HUDEP-2 (cell line): ENCODE data around the gene SPAG6.
A peak's percentile ranks its signal among the peaks of the same experiment; 100 is the strongest.

ENCODE experiments used
- DNase-seq, 76 experiments: peaks; one replicate each; lab custom pipeline; 2025; ENCODE audit not compliant: unreplicated experiment in 76 of 76; lab: John Stamatoyannopoulos, UW

The SPAG6 gene

DNA sequence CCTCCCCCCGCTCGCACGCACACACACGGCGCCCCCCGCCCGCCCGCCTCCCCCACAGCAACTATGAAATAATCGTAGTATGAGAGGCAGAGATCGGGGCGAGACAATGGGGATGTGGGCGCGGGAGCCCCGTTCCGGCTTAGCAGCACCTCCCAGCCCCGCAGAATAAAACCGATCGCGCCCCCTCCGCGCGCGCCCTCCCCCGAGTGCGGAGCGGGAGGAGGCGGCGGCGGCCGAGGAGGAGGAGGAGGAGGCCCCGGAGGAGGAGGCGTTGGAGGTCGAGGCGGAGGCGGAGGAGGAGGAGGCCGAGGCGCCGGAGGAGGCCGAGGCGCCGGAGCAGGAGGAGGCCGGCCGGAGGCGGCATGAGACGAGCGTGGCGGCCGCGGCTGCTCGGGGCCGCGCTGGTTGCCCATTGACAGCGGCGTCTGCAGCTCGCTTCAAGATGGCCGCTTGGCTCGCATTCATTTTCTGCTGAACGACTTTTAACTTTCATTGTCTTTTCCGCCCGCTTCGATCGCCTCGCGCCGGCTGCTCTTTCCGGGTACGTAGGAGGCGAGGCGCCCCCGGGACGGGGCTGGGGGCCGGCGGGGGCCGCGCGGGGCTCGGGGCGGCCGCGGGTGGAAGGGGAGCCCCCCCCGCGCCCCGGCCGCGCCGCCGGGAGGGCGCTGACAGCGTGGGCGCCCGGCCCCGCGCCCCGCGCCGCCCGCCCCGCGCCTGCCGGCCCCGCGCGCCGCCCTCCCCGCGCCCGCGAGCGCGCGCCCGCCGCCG, 24.0 kb upstream of the SPAG6 start:
- peak in 67 of 76 experiments; percentile 16 to 77 (median 63) for DNase-seq

DNA sequence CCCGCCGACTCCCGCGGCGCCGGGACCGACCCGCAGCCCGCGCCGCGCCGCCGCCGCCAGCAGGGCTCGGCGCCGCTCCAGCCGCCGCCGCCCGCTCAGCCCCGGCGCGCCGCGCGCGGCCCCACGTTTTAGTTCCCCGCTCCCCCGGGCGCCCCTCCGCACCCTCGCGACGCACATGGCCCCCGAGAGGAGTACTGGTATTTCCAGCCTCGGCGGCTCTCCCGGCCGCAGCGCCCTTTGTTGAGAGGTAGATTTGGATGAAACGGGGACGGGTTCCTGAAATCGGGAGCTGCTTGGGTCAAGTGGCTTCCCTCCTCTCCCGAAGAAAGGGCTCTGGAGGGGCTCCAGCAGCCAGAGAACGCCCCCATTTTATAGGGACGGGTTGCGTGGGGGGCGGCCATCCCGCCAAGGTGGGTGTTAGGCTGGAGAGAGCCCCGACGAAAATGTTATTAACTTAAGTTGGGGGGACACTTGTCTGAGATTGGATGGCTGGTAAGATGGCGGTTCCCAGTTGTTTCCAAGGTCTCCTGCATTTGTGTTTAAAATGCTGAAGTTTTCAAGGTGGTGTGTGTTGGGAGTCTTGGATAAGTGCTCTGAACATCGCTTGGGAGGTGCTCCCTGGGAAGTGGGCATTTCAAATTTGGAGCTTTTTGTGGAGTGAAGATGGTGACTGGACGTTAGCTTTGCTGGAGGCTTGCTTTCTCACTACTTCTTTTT, 23.2 kb upstream of the SPAG6 start:
- DNase-seq, result peak in 3 of 76 experiments; percentile 8 to 27 (median 23)

DNA sequence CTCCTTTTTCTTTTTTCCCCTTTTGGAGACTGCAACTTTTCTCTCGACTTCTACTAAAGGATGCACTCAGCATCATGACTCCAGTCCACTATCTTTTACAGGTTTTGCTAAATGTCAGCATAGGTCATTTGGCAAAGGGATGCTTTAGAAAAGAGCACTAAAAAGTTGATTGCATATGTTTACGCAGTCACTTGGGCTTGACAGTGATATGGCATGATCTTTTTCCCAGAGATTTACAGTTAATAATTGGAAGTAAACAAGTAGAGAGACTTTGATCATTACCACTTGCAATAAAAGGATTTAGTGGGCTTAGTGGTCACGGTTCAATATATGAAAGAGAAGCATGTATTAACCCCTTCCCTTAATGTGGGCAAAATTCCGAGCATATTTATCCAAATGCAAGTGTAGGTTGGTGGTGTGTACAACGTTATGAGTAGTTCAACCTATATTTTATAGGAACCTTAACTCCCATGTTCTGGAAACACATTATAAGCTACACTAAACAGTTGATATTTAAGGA, 22.6 kb upstream of the SPAG6 start:
- DNase-seq, result no peak

DNA sequence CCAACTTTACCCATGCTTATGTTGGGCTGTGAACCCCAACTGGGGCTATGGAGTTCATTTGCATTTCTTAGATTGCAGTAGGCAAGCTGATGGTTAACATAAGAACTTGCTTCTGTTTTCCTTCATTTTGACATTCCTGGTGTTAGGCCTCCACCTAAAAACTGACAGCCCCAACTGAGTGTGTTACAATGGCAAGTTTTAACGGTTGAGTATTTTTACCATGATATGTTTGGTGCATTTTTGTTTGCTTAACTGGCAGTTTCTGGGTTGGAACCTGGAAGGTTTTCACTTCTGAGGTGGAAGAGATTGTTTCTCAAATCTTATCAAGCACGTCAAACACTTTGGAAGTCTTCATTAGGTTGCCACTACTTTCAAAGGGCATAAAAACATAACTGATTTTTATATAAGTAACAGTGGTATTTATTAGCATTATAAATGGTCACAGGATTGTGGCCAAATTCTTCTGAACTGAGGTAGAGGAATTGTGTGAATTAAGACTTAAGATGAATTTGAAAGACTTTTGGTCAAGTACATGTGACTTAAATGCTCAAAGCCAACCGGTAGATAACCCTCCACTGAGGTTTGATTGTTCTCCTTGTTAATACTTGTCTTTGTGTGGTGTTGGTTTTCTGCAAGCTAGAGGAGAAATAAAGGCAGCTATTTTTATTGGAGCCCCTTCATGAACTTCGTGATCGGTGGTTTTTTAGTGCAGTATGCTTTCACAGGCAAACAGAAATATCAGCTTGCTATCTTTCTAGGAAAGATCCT, 21.6 kb upstream of the SPAG6 start:
- DNase-seq, result no peak

DNA sequence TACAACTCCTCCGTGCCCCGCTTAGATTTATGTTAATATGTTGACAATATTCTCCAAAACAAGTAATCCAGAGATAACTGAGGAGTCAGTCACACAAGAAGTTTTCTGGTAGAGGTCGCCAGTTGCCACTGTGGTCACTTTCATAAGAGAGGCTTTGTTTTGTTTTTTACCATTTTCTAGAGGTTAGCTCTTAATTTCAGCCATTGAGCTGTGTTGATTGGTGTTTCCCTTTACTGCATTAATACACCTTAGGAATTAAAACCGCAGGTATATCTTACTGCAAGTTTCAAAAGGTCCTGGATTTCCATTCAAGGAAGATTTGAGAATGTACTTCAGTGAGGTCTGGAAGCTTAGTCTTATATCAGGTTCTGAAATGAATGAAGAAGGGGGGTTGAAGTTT, 20.9 kb upstream of the SPAG6 start:
- DNase-seq, result no peak

DNA sequence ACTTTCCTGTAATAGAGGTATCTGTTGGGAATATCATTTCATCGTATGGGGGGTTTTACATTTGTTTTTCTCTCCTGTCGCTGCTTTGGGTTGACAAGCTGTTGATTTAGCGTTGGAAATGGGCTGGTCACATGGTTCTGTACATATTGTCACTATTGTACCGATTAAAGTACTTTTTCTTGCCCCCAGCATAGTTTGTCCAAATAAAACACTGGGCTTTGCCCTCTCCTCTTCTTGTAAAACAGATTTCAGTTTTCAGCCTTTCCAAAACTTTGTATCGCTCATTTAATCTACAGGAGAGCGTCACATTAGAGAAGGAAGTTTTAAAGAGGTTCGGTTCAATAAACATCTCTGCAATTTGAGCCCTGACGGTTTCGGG, 20.4 kb upstream of the SPAG6 start:
- DNase-seq, result no peak

DNA sequence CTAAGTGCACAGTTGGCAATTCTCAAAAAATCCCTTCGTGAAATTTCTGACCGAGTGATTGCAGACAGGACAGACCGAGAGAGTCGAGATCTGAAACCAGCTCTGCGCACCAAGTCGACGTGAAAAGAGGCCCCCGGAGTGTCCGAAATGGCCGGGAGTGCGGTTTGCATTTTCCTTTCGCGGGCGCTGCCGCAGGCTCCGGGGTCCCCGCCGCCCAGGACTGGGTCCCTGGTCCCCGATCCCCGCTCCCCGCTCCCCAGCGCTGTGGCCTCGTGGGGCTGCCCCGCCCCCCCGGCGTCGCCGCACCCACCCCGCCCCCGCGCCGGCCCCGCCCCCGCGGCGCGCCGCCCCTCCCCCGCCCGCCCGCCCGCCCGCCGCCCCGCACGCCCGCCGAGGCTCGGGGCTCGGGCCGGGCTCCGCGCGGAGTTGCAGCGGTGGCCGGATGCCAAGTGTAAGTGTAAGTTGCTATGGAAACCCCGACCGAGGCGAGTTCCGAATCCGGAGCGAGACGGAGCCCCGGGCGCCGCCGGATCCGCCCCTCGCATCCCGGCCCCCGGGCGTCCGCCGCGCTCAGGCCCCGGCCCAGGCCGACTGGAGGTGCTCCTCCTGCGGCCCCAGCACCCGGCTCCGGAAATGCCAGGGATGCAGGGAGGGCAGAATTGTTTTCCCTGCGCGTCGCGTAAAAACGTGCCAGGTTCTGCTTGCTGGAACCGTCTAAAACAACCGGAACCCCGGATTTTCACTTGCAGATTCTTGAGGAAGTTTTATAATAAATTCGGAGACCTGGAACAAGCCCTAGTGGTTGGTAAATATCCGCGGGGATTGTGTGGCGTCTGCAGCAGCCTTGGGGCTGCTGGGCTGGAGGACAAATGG, 19.8 kb upstream of the SPAG6 start:
- peak in 34 of 76 experiments; percentile 11 to 60 (median 36) for DNase-seq

DNA sequence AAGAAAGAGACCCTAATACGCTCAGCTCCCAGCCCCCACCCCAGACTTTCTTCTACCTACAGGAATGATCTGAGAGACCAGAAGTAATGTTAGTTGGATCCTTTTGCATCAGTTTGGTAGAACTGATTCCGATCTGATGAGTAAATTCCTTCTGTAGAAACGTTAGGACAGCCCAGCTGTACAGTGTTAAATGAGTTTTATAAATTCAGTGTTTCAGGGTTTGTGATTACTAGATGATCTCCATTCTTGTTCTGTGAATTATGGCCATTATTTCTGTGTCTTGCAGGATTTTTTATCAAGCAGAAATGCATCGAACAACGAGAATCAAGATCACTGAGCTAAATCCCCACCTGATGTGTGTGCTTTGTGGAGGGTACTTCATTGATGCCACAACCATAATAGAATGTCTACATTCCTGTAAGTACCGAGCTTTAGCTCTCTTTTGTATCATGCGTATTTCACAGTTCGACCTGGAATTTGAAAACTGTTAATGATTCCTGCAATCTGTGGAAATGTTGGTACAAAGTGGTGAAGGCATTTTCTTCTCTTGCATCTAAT, 19.1 kb upstream of the SPAG6 start:
- no peak for DNase-seq

DNA sequence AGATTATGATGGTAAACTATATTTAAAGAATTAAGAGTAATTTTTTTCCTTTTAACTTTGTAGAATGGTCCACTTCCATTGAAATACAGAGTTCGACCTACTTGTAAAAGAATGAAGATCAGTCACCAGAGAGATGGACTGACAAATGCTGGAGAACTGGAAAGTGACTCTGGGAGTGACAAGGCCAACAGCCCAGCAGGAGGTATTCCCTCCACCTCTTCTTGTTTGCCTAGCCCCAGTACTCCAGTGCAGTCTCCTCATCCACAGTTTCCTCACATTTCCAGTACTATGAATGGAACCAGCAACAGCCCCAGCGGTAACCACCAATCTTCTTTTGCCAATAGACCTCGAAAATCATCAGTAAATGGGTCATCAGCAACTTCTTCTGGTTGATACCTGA, 16.1 kb upstream of the SPAG6 start:
- no peak for DNase-seq

DNA sequence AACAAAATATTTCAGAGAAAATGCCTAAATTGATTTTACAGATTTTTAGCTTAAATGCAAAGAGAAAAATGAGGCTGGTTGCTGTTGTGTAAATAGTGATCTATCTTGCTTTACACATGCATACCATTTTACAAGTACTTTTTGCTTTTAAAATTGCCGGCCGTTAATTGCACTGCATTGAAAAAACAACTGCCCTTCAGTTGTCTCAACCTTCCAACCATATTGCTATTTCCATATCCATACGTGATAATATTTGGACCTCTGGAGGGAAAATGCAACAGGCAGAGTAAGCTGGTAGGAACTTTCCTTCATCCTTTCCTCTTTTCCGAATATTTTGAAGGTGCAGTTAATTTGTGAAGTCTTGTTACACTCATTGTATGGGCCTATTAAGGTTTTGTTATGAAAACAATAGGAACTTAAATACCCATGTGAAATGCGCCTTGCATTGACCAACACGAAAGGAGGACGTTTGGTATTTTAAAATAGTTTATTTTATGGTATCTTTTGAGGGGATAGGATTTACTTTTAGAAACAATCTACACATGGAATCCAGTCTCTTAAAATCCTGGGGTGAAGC, 13.1 kb upstream of the SPAG6 start:
- DNase-seq, result no peak

DNA sequence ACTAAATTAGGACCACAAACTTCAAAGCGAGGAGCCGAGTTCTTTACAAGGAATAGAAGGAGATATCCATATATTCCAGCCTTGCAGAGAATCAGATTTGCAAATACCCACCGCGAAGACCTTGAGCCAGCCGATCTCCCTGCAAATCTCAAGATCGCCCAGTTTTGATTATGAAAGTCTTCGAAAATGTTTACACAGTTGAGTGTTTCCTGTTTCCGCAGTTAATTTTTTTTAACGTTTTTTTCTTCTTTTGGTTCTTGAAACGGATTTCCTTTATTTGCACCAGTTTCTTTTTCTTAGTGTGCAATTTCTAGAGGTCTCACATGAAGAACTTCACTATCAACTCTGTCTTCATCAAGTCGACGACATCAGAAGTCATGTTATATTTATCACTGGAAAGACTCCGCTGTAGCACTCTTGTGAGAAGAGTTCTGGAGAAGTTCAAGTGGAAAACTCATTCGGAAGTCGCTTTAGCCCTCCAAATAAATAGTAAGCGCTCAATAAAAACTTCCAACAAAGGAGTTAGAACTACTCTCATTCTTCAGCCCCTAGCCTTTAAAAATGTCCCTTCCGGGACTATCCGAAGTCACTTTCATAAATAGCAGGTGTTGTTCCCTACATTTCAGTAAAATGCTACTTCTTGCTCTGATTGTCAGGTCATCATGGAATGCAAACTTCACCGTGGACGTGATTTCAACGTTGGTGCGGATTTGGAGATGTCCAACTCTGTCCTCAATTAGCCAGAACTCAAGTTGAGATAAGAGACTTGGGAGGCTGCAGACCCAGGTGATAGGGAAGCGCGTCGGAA, 11.9 kb upstream of the SPAG6 start:
- DNase-seq, result no peak

DNA sequence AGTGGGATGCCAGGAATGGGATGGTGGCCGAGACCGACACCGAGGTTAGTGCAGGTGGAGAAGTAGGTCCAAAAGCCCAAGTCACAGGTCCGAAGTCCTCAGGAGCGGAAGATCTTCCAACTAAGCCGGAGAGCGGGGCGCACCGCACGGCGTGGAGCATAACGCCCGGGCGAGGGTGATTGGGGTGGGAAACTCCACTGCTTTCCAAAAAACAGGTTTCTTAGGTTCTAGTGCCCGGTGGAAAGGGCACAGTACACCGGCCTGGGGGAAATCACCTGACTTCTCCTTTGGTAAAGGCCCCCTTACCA, 11.4 kb upstream of the SPAG6 start:
- no peak for DNase-seq

DNA sequence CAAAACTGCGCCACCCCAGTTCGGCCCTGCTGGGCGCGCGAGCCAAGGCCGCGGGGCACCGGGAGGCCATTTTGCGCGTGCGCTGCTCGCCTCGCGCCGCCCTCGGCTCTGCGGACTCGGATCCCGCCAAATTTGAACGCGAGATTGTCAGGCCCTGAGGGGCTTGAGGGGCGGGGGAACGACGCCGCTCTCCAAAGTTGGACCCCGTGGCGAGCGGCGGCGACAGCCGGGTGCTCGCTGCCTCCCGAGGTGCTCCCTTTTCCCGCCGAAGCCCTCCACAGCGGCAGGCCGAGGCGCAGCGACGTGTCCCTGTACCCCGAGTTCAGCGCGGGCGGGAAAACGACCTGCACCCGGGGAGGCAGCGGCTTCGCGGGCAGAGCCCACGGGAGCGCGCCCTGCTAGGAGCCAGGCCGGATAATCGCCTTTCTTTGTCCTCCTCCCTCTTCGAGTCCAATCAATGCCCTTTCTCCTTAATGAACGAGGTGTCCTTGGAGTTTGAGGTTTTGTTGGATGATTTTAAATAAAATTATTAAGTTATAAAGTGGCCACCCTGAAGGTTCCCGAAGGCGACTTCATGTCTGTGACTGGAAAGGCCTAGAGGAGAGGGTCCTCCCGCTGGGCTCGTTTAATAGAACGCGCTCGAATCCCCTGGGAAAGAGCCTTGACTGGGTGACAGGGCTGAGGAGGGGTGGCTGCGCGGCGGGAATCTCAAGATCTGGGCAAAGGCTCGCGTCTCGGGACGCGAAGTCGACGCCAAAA, 10.7 kb upstream of the SPAG6 start:
- peak in 2 of 76 experiments; percentile 16 to 45 for DNase-seq

DNA sequence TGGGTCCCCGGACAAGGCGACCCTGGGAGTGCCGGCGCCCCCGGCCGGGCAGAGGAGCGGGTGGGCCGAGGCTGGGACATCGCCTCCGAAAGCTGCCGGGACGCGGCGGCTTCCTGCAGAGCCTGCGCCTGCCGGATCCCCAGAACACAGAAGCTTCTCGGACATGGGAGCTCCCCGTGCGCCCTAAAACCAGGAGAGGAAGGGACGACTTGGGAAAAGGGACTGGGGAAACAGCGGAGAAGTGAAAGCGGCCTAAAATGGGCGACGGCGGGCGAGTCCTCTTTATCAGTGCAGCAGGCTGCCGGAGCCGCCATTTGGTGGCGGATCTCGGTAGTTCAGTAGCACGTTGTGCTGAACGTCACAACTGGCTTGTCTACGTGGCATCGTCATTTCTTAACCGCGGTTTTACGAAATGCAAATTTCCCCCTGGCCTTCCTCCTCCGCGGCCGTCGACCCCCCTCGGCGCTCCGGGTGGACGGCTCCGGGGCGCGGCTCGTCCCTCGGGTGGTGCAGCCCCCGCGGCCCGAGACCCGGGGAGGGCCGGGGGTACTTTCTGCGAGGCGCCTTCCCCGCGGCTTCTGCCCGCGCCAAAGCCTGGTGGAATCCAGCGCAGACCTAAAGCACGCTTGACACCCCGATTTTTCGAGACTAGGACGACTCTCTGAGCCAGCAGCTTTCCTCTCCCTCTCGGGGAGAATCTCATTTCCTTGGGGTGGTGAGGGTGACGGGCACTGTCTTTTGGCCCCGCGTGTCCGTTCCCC, 9.9 kb upstream of the SPAG6 start:
- peak in 45 of 76 experiments; percentile 3 to 53 (median 36) for DNase-seq

DNA sequence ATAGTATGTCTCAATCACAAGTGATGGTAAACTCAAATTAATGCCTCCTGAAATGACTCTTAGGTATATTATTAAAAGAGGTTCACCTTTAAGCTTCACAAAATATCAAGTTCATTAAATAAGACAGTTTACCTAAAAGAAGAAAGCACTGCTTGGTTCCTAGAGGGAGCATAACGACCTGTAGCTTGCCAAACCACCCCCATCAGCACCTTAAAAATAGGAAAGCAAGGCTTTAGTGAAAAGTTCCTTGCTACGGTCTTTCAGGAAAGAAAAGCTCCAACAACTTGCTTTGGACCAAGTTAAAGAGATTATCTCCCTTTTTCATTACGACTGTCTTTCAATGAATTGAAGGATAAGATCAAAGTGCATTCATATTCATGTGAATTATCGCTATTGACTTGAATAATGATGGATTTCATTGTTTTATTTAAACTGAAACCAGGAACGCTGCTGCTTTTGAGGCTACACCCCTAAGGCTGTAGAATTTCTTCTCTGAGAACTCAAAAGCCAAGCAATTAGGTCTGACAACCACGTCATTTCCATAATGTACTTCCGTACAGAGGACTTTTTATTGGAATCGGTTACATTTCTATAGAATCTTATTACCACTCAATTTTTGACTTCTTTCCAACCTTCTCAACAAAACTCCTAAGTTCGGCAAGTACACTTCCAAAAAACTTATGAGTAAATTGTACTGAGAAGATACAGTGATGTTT, 7.0 kb upstream of the SPAG6 start:
- DNase-seq, result no peak

DNA sequence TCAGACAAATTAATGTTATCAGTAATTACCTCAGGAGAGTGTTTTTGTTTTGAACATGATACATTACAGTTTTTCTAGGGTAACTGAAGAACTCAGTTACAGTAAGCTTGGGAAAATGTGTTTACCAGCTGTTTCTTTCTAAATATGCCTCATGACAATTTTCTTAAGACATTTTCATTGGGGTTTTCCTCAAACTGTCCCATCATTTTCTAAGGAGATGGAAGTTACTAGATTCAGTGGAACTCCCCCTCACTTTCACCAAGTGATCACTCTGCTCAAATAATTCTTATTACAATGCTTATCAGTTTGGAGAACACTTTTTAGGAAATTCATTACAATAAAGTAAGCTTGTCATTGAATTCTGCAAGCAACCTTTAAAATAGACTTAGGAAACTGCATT, 6.4 kb upstream of the SPAG6 start:
- DNase-seq, result no peak

DNA sequence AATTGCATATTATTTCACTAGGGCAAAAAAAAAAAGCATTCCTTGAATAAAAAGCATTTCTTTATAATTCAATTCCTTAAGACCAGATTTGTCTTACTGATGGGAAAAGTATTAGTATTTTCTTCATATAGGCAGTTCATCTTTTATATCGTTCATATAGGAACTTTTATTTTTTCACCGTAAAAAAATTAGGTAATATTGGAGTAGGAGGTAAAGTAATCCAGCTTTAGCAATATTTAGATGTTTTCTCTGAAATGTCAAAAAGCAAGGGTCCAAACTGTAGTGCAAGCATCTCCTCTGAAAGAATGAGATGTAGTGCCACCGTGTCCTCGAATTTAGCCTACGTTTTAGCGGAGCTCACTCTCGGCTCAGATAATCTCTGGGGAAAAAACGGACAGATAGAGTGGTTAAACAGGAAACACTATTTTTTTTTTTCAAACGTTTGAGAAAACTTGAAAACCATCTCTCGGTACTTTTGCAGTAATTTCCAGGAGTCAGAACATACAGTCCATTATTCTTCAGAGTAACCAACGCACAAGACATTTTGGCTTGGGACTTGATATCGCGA, 5.5 kb upstream of the SPAG6 start:
- DNase-seq, result peak in 1 of 76 experiments; percentile 52
